K562 (cell line): Measurements from ENCODE around the gene ELAVL3. TPM values are rescaled to one million over a fixed set of nuclear protein-coding genes. Genes with fewer than 3 reads are reported as not detected.

Source experiments
- BCL6 ChIP-seq: fragments of 250-450 bp; sonication (Bioruptor Pico); IDR thresholded peaks from 2 replicates; pipeline ENCODE4 v1.4.0; 2020
- CBX3 ChIP-seq, 2 experiments: IDR thresholded peaks; 1 replicate in 1 of 2; 2 replicates in 1 of 2; pipeline ENCODE4 v1.6.1; 2012; ENCODE audit warnings: inconsistent platforms in 2 of 2, low read length in 2 of 2, borderline replicate concordance in 1 of 2, control low read depth in 1 of 2
- EHMT2 ChIP-seq: fragments of 450-650 bp; IDR thresholded peaks from 2 replicates; pipeline ENCODE4 v1.6.1; 2018; ENCODE audit warnings: antibody characterized with exemption
- FOXK2 ChIP-seq, 2 experiments: fragments of 450-650 bp; IDR thresholded peaks in 1 of 2; conservative IDR thresholded peaks in 1 of 2; 2 replicates each; pipeline ENCODE4 v1.6.1; 2016; ENCODE audit warnings: low read depth in 2 of 2, mild to moderate bottlenecking in 1 of 2
- GTF2E2 ChIP-seq: fragments of 200-800 bp; sonication (Bioruptor generic); IDR thresholded peaks from 2 replicates; pipeline ENCODE4 v1.6.1; 2016; ENCODE audit warnings: missing genetic modification characterization, missing compliant biosample characterization
- MIER1 ChIP-seq: fragments of 450-650 bp; IDR thresholded peaks from 2 replicates; pipeline ENCODE4 v1.6.1; 2016; ENCODE audit warnings: antibody characterized with exemption, mild to moderate bottlenecking, low read depth
- NCOA1 ChIP-seq: fragments of 450-650 bp; IDR thresholded peaks from 2 replicates; pipeline ENCODE4 v1.6.1; 2016; ENCODE audit warnings: low read depth
- NFYB ChIP-seq: IDR thresholded peaks from 2 replicates; pipeline ENCODE4 v1.6.1; 2011; ENCODE audit warnings: mild to moderate bottlenecking, moderate library complexity; ENCODE audit not compliant: insufficient read length; ENCODE audit errors: extremely low read depth
- PRMT5 ChIP-seq: sonication (generic); formaldehyde crosslinking; IDR thresholded peaks from 2 replicates; pipeline ENCODE4 v1.5.0; 2020; ENCODE audit warnings: missing genetic modification reagents
- RBFOX2 ChIP-seq: fragments of 200-400 bp; formaldehyde crosslinking; IDR thresholded peaks from 2 replicates; pipeline ENCODE4 v1.6.1; 2017; ENCODE audit warnings: low read depth, mild to moderate bottlenecking, low read length, moderate library complexity
- SIN3A ChIP-seq, 2 experiments: fragments of 150-350 bp in 1 of 2; IDR thresholded peaks; 2 replicates each; pipeline ENCODE4 v1.6.1; 2011 to 2016; ENCODE audit warnings: borderline replicate concordance in 2 of 2, low read depth in 2 of 2, low read length in 2 of 2, mild to moderate bottlenecking in 2 of 2, moderate library complexity in 2 of 2; ENCODE audit not compliant: control insufficient read depth in 1 of 2
- TCF7 ChIP-seq: sonication (generic); IDR thresholded peaks from 2 replicates; pipeline ENCODE4 v1.6.1; 2016; ENCODE audit warnings: antibody characterized with exemption, borderline replicate concordance
- WHSC1 ChIP-seq: IDR thresholded peaks from one replicate; pipeline ENCODE4 v1.6.1; 2012; ENCODE audit warnings: low read length, control low read depth, inconsistent platforms
- YY1 ChIP-seq, 3 experiments: IDR thresholded peaks; 2 replicates each; pipeline ENCODE4 v1.6.1; 2011; ENCODE audit warnings: low read length in 2 of 3, mild to moderate bottlenecking in 2 of 3, moderate library complexity in 2 of 3, borderline replicate concordance in 1 of 3, control low read depth in 1 of 3, low read depth in 1 of 3; ENCODE audit not compliant: insufficient read depth in 3 of 3, insufficient replicate concordance in 2 of 3, control insufficient read depth in 1 of 3, insufficient read length in 1 of 3; ENCODE audit errors: extremely low read depth in 1 of 3
- ZFP30 ChIP-seq: fragments of 250-450 bp; sonication (Bioruptor Pico); IDR thresholded peaks from 2 replicates; pipeline ENCODE4 v1.8.0; 2022; ENCODE audit warnings: moderate library complexity, mild to moderate bottlenecking, inconsistent platforms, borderline replicate concordance
- ZFP36 ChIP-seq: fragments of 150-350 bp; IDR thresholded peaks from 2 replicates; pipeline ENCODE4 v1.6.1; 2018; ENCODE audit warnings: low read length, low read depth; ENCODE audit not compliant: partially characterized antibody
- polyA plus RNA-seq, 8 experiments: library from polyadenylated mRNA; depleted of rRNA in 4 of 8; stranded (reverse) in 5 of 8; unstranded in 3 of 8; fragments of >200 nt; fragmentation: Nextera tagmentation in 2 of 8; fragmentation: Illumina TruSeq in 1 of 8; extraction: Ambion mirVana in 2 of 8; extraction: Trizol in 1 of 8; gene quantifications; 2 replicates each; pipeline versions ENCODE4 v1.2.1 to v1.2.3, GENCODE V29; 2011 to 2014; ENCODE audit warnings: inconsistent platforms in 1 of 8, missing spikeins in 1 of 8
- total RNA-seq, 7 experiments: library from RNA; depleted of rRNA in 6 of 7; stranded (reverse); fragments of >200 nt in 6 of 7; fragmentation: Illumina TruSeq in 2 of 7; extraction: Trizol in 2 of 7; gene quantifications; 2 replicates each; pipeline versions ENCODE4 v1.2.1 to v1.2.3, GENCODE V29; 2011 to 2021; ENCODE audit warnings: low replicate concordance in 1 of 7
- TF ChIP-seq, protein P1 (sequence below): fragments of 250-450 bp; sonication (Bioruptor Pico); IDR thresholded peaks from 2 replicates; pipeline ENCODE4 v1.8.0; 2021; ENCODE audit warnings: moderate library complexity, mild to moderate bottlenecking, inconsistent platforms
- TF ChIP-seq, protein P2 (sequence below): fragments of 450-650 bp; IDR thresholded peaks from 2 replicates; pipeline ENCODE4 v1.6.1; 2016
- TF ChIP-seq, protein P3 (sequence below): fragments of 450-650 bp; IDR thresholded peaks from 2 replicates; pipeline ENCODE4 v1.6.1; 2018; ENCODE audit not compliant: partially characterized antibody

The ELAVL3 gene
- total and polyA plus RNA-seq, 9 of the 15 experiments (the other 6 are each of a cell fraction or from before 2014, with no cell fraction given), result not detected

DNA sequence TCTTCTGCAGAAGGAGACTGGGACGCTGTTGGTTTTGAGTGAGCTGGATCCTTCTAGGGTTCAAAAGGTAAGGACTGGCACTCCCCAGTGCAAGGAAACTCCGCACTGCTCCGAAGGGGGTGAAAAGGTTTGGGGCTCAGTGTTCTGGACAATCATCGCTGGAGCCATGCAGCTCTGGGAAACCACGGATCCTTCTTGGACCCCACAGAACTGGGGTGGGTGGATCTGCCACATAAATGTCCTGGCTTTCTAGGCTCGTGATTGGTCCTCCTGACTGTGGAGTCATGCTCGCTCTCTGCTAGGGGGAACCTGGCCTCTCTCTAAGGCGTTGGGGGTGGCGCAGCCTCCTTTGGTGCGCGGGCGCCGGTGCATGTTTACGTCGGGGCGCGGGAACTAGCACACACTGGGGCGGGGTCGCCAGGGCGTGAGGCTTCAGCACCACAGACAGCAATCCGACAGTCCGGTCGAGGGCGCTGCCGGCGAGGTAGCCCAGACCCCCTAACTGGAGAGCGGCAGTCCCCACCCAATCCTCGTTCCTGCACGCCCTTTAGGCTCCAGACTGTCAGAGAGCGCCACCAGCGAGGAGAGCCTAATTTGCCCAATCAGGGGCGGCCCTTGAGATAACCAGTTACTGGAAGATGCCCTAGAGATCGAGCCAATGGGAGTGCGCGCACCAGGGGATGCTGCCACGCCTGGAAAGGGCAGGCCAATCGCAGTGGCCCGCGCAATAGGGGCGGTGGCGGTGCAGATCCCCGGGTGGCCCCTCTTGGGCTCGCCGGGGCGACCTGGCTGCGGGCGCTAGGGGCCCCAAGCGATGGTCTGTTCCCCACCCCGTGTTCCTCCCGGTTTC is 913 bp upstream of the ELAVL3 start (continued):
- TF ChIP-seq NCOA1, result peak; percentile 21; the same call in 1 of the 2 replicates
- 0 out of 3 replicates have a peak, but pooled peaks of 1 of the 2 experiments have one; percentile 38 for TF ChIP-seq CBX3 (IDR thresholded peaks at IDR 0.05; ENCODE audit: borderline replicate concordance in 1 of 2, low read length in 2 of 2)
- TF ChIP-seq YY1 (IDR thresholded peaks at IDR 0.05; ENCODE audit: borderline replicate concordance in 1 of 3, control insufficient read depth in 1 of 3, extremely low read depth in 1 of 3, insufficient read depth in 3 of 3, insufficient read length in 1 of 3, insufficient replicate concordance in 2 of 3, low read depth in 1 of 3, low read length in 2 of 3), result peak in 1 of 3 experiments; percentile 6
- TF ChIP-seq, protein P1, sequence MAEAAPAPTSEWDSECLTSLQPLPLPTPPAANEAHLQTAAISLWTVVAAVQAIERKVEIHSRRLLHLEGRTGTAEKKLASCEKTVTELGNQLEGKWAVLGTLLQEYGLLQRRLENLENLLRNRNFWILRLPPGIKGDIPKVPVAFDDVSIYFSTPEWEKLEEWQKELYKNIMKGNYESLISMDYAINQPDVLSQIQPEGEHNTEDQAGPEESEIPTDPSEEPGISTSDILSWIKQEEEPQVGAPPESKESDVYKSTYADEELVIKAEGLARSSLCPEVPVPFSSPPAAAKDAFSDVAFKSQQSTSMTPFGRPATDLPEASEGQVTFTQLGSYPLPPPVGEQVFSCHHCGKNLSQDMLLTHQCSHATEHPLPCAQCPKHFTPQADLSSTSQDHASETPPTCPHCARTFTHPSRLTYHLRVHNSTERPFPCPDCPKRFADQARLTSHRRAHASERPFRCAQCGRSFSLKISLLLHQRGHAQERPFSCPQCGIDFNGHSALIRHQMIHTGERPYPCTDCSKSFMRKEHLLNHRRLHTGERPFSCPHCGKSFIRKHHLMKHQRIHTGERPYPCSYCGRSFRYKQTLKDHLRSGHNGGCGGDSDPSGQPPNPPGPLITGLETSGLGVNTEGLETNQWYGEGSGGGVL (CRISPR knock-in tag), result no peak
- TF ChIP-seq SIN3A (IDR thresholded peaks at IDR 0.05; ENCODE audit: borderline replicate concordance in 2 of 2, control insufficient read depth in 1 of 2, low read depth in 2 of 2, low read length in 2 of 2), result peak in 1 of 2 experiments; percentile 78; a peak in 1 of 4 replicates
- 0 out of 2 replicates have a peak, but pooled peaks have one; percentile 38 for TF ChIP-seq PRMT5 (CRISPR knock-in tag)
- peak; percentile 92 for TF ChIP-seq EHMT2
- TF ChIP-seq TCF7, result no peak
- TF ChIP-seq, protein P2, sequence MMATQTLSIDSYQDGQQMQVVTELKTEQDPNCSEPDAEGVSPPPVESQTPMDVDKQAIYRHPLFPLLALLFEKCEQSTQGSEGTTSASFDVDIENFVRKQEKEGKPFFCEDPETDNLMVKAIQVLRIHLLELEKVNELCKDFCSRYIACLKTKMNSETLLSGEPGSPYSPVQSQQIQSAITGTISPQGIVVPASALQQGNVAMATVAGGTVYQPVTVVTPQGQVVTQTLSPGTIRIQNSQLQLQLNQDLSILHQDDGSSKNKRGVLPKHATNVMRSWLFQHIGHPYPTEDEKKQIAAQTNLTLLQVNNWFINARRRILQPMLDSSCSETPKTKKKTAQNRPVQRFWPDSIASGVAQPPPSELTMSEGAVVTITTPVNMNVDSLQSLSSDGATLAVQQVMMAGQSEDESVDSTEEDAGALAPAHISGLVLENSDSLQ, result peak; percentile 57
- no peak for TF ChIP-seq WHSC1
- no peak for TF ChIP-seq BCL6 (CRISPR knock-in tag)
- peak; percentile 85 for TF ChIP-seq MIER1
- TF ChIP-seq ZFP30 (CRISPR knock-in tag), result no peak
- no peak for TF ChIP-seq GTF2E2 (tag)
- TF ChIP-seq NFYB, result peak; percentile 86
- peak; percentile 46 for TF ChIP-seq RBFOX2
- TF ChIP-seq, protein P3, sequence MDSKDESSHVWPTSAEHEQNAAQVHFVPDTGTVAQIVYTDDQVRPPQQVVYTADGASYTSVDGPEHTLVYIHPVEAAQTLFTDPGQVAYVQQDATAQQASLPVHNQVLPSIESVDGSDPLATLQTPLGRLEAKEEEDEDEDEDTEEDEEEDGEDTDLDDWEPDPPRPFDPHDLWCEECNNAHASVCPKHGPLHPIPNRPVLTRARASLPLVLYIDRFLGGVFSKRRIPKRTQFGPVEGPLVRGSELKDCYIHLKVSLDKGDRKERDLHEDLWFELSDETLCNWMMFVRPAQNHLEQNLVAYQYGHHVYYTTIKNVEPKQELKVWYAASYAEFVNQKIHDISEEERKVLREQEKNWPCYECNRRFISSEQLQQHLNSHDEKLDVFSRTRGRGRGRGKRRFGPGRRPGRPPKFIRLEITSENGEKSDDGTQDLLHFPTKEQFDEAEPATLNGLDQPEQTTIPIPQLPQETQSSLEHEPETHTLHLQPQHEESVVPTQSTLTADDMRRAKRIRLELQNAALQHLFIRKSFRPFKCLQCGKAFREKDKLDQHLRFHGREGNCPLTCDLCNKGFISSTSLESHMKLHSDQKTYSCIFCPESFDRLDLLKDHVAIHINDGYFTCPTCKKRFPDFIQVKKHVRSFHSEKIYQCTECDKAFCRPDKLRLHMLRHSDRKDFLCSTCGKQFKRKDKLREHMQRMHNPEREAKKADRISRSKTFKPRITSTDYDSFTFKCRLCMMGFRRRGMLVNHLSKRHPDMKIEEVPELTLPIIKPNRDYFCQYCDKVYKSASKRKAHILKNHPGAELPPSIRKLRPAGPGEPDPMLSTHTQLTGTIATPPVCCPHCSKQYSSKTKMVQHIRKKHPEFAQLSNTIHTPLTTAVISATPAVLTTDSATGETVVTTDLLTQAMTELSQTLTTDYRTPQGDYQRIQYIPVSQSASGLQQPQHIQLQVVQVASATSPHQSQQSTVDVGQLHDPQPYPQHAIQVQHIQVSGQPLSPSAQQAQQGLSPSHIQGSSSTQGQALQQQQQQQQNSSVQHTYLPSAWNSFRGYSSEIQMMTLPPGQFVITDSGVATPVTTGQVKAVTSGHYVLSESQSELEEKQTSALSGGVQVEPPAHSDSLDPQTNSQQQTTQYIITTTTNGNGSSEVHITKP, result peak; percentile 49
- TF ChIP-seq ZFP36, result no peak
- peak; percentile 68 to 80; a peak in 3 of 4 replicates for TF ChIP-seq FOXK2 (conservative IDR thresholded peaks at IDR 0.05 in 1 of 2, IDR thresholded peaks at IDR 0.05 in 1 of 2; ENCODE audit: low read depth in 2 of 2)
